OCI-LY7 (cell line): ENCODE measurements around the gene IDI2. TPM values are rescaled to one million over a fixed set of nuclear protein-coding genes. Genes with fewer than 3 reads are reported as not detected.
A peak's percentile ranks its signal among the peaks of the same experiment; 100 is the strongest.

Experiments
- Bru-seq: library from RNA; stranded (reverse); fragments of 400-500 nt; gene quantifications from one replicate; lab custom pipeline; 2021; lab: Mats Ljungman, UMichigan
- BruChase-seq, 2 experiments: library from RNA; stranded (reverse); fragments of 400-500 nt; gene quantifications; one replicate each; lab custom pipeline; 2021; lab: Mats Ljungman, UMichigan
- BruUV-seq: library from RNA; stranded (reverse); fragments of 400-500 nt; replicated peaks from 2 replicates; lab custom pipeline; 2021; lab: Mats Ljungman, UMichigan
- CTCF ChIA-PET: fragments of 300-600 bp; sonication (Branson Sonifier 250); formaldehyde crosslinking; loops from one replicate; lab custom pipeline; 2022; ENCODE audit warnings: antibody characterized with exemption; ENCODE audit not compliant: unreplicated experiment; lab: Charles Lee
- POLR2A ChIA-PET: fragments of 300-600 bp; sonication (Branson Sonifier 250); formaldehyde crosslinking; loops from one replicate; lab custom pipeline; 2022; ENCODE audit warnings: antibody characterized with exemption; lab: Charles Lee
- DNase-seq: peaks from one replicate; pipeline ENCODE4 v3.0.0-alpha.2; 2015; ENCODE audit warnings: low spot score
- H2AFZ ChIP-seq: fragments of 200-600 bp; sonication (generic), shearing (Covaris generic); 2 replicates; pipeline ENCODE4 v1.6.1; 2014; ENCODE audit warnings: mild to moderate bottlenecking, antibody characterized with exemption, low read length, moderate library complexity
- H3K27ac ChIP-seq: fragments of 200-600 bp; sonication (generic); 2 replicates; pipeline ENCODE4 v1.5.1; 2014; ENCODE audit warnings: mixed run types, low read depth, mild to moderate bottlenecking, moderate library complexity, low read length, inconsistent platforms; ENCODE audit not compliant: poor library complexity, severe bottlenecking
- H3K36me3 ChIP-seq: fragments of 200-600 bp; sonication (generic); 2 replicates; pipeline ENCODE4 v1.6.1; 2014; ENCODE audit warnings: mild to moderate bottlenecking, antibody characterized with exemption, low read length, moderate library complexity, mixed read lengths; ENCODE audit not compliant: insufficient read depth
- H3K4me1 ChIP-seq: fragments of 200-600 bp; sonication (generic); 2 replicates; pipeline ENCODE4 v1.5.1; 2014; ENCODE audit warnings: mild to moderate bottlenecking, low read length; ENCODE audit not compliant: insufficient read depth, poor library complexity, severe bottlenecking
- H3K4me2 ChIP-seq: fragments of 200-600 bp; sonication (generic); 2 replicates; pipeline ENCODE4 v1.6.1; 2014; ENCODE audit warnings: mild to moderate bottlenecking, low read length
- H3K4me3 ChIP-seq: fragments of 200-600 bp; sonication (generic); 2 replicates; pipeline ENCODE4 v1.5.1; 2014; ENCODE audit warnings: mild to moderate bottlenecking, low read depth, low read length; ENCODE audit not compliant: poor library complexity, severe bottlenecking
- H3K79me2 ChIP-seq: fragments of 200-600 bp; sonication (generic); 2 replicates; pipeline ENCODE4 v1.6.1; 2016; ENCODE audit warnings: low read depth, mild to moderate bottlenecking, low read length, moderate library complexity, mixed read lengths; ENCODE audit not compliant: insufficient read depth
- H3K9me2 ChIP-seq: fragments of 200-600 bp; sonication (generic); 2 replicates; pipeline ENCODE4 v1.6.1; 2016; ENCODE audit warnings: mild to moderate bottlenecking, low read length, mixed read lengths; ENCODE audit not compliant: insufficient read depth
- H3K9me3 ChIP-seq: fragments of 200-600 bp; sonication (generic); 2 replicates; pipeline ENCODE4 v1.6.1; 2014; ENCODE audit warnings: mild to moderate bottlenecking, mixed run types, low read length, mixed read lengths
- H4K20me1 ChIP-seq: fragments of 200-600 bp; sonication (generic); 2 replicates; pipeline ENCODE4 v1.6.1; 2014; ENCODE audit warnings: mild to moderate bottlenecking, antibody characterized with exemption, low read length, moderate library complexity, mixed read lengths; ENCODE audit not compliant: insufficient read depth
- EZH2phosphoT487 ChIP-seq: fragments of 200-600 bp; sonication (generic); IDR thresholded peaks from 2 replicates; pipeline ENCODE4 v1.6.1; 2018; ENCODE audit warnings: low read depth, borderline replicate concordance, mild to moderate bottlenecking, mixed run types, antibody characterized with exemption, low read length, moderate library complexity, mixed read lengths
- intact Hi-C: fragments of 100-400 bp; cut with micrococcal nuclease; formaldehyde crosslinking; loops from one replicate; pipeline ENCODE4 v1.10.0; 2022; ENCODE audit not compliant: unreplicated experiment
- long read RNA-seq: library from polyadenylated mRNA; stranded (forward); transcript quantifications from one replicate; pipeline ENCODE4 v2.0.0, GENCODE V29; 2022
- total RNA-seq, 2 experiments: library from RNA; depleted of rRNA in 1 of 2; stranded (reverse); fragments of >200 nt in 1 of 2; shearing (Covaris generic) in 1 of 2; gene quantifications; 2 replicates each; pipeline ENCODE4 v1.2.3, GENCODE V29; 2014 to 2022
- TF ChIP-seq, protein P1 (sequence below): fragments of 200-600 bp; sonication (generic); conservative IDR thresholded peaks from 2 replicates; pipeline ENCODE4 v1.5.1; 2014; ENCODE audit warnings: mild to moderate bottlenecking, antibody characterized with exemption, low read length, moderate library complexity, mixed read lengths

The IDI2 gene
- not detected in 2 replicates for total RNA-seq (2014; rRNA removed; shearing (Covaris generic))
- not detected in 2 replicates for total RNA-seq (2022)
- not detected for Bru-seq, nascent RNA
- not detected for BruChase-seq, experiment 1, labeled RNA remaining after a 6-hour chase
- BruChase-seq, experiment 2, labeled RNA remaining after a 2-hour chase, result percentile 11 among the genes with signal in this experiment
- long read RNA-seq, result 0 reads

DNA sequence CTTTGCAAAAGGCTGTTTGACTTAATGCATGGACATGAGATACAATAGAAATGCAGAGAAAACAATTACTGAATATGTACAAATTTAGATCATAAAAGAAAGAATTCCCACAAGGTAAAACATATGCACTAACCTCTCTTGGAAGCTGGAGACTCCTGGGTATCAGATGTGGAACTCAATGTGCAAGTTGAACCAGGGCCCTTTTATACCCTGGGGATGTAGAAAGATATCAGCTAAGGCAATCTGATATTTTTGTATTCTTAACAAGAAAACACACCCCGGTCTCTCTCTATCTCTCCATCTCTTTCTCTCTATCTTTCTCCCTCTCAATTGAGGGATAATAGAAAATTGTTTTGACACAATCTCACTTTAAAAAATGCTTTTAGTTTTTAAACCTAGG is at the start of gene IDI2:
Gene IDI2, minus strand, starts transcription at position 177 of the 400 bp plus-strand sequence. CDS start 1,136 bp downstream, outside the sequence.
- H3K4me3 ChIP-seq, result no peak within 1 kb of the TSS
- TF ChIP-seq EZH2phosphoT487, result no peak
- TF ChIP-seq, protein P1, sequence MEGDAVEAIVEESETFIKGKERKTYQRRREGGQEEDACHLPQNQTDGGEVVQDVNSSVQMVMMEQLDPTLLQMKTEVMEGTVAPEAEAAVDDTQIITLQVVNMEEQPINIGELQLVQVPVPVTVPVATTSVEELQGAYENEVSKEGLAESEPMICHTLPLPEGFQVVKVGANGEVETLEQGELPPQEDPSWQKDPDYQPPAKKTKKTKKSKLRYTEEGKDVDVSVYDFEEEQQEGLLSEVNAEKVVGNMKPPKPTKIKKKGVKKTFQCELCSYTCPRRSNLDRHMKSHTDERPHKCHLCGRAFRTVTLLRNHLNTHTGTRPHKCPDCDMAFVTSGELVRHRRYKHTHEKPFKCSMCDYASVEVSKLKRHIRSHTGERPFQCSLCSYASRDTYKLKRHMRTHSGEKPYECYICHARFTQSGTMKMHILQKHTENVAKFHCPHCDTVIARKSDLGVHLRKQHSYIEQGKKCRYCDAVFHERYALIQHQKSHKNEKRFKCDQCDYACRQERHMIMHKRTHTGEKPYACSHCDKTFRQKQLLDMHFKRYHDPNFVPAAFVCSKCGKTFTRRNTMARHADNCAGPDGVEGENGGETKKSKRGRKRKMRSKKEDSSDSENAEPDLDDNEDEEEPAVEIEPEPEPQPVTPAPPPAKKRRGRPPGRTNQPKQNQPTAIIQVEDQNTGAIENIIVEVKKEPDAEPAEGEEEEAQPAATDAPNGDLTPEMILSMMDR, result no peak

DNA sequence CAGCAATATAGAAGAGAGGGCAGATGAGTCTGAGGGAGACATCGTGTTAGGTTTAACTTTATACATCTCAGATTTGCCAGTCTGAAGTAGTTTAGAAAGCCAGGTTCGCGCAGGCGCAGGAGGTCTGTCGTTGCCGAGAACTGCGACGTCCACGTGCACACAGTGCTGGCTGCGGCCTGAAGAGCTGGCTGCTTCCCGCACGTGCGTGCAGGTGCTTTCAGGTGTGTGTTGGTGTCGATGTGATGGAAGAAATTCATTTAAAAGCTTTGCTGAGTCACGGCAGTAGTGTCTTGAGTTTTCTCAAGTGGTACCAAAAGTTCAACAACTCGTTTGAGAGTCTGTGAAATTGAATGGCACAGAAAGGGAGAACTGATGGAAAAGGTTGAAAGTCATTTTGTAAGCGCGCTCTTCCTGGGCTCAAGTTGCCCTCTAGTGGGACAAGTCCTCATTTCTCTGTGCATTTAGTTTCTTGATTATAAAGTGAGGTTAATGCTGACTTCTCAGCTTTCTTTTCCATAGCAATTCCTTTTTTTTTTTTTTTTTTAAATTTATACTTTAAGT is 49.2 kb upstream of the IDI2 start:
- peak; percentile 12 for DNase-seq
- POLR2A ChIA-PET, result interaction anchor here (0.7 kb wide), 2 partner anchors 19 to 744 kb away, joined by 3 to 4 read pairs; no protein-coding TSS in a partner anchor
- Histone ChIP-seq H3K27ac (no peak overlapping the region), H3K4me2 (no peak overlapping the region), H3K4me3 (no peak overlapping the region), H3K9me3 (no peaks in the 10 kb centered on the region), H3K36me3 (peaks cover 40% of the 10 kb centered on the region), H3K4me1 (no peaks in the 10 kb centered on the region), H3K79me2 (no peaks in the 10 kb centered on the region), H2AFZ (no peak overlapping the region), H4K20me1 (no peaks in the 10 kb centered on the region), H3K9me2 (no peaks in the 10 kb centered on the region)
- intact Hi-C loops, result no loop called here
- BruUV-seq, result no TSS peak
- CTCF ChIA-PET, result no interaction called here
- TF ChIP-seq, protein P1, result peak; percentile 64
- TF ChIP-seq EZH2phosphoT487, result no peak

More for the DNA sequence above, at the start of gene IDI2:
- ChIA-PET CTCF (no interaction called here), POLR2A (no interaction called here)
- H3K9me3 ChIP-seq, result no peaks in the 10 kb centered on the region
- no peak within 1 kb of the TSS for H3K27ac ChIP-seq
- no peaks in the 10 kb centered on the region for H4K20me1 ChIP-seq
- no peak within 1 kb of the TSS for H2AFZ ChIP-seq
- H3K4me2 ChIP-seq, result no peak within 1 kb of the TSS
- H3K4me1 ChIP-seq, result no peaks in the 10 kb centered on the region
- peaks cover 43% of the 10 kb centered on the region; the same call in 1 of the 2 replicates for H3K36me3 ChIP-seq
- no peak for DNase-seq
- BruUV-seq, result no TSS peak
- intact Hi-C loops, result no loop called here
- no peaks in the 10 kb centered on the region for H3K9me2 ChIP-seq
- H3K79me2 ChIP-seq, result no peaks in the 10 kb centered on the region
